Ishikawa (cell line): ENCODE results near the gene ZNF789.

ENCODE experiments used
- CEBPB ChIP-seq: IDR thresholded peaks from 2 replicates; pipeline ENCODE4 v1.6.1; 2012
- CREB1 ChIP-seq: IDR thresholded peaks from 2 replicates; pipeline ENCODE4 v1.6.1; 2012; ENCODE audit warnings: low read depth
- EP300 ChIP-seq: IDR thresholded peaks from 2 replicates; pipeline ENCODE4 v1.6.1; 2012; ENCODE audit warnings: borderline replicate concordance
- TF ChIP-seq, protein P1 (sequence below): IDR thresholded peaks from 2 replicates; pipeline ENCODE4 v1.6.1; 2012; ENCODE audit warnings: low read depth, mild to moderate bottlenecking
- TF ChIP-seq, protein P2 (sequence below): IDR thresholded peaks from 2 replicates; pipeline ENCODE4 v1.6.1; 2012

DNA sequence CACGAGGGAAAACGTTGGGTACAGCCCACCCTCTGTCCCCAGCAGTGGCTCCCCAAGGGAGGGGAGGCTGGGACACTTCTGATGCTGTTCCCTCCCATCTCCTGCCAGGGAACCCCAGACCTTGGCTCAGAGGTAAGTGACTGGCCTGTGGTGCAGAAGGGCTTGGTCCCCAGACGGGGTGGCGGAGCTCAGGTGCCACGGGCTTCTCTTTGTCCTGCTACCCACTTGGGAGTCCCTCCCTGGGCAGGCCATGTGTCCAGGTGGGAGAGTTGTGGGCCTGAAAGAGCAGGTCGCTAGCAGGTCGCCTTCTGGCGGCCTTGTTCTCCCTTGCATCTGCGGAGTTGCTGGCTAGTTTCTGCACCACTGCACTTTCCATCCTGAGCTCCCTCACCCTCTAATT is 16.8 kb upstream of the ZNF789 start:
- TF ChIP-seq, protein P1, sequence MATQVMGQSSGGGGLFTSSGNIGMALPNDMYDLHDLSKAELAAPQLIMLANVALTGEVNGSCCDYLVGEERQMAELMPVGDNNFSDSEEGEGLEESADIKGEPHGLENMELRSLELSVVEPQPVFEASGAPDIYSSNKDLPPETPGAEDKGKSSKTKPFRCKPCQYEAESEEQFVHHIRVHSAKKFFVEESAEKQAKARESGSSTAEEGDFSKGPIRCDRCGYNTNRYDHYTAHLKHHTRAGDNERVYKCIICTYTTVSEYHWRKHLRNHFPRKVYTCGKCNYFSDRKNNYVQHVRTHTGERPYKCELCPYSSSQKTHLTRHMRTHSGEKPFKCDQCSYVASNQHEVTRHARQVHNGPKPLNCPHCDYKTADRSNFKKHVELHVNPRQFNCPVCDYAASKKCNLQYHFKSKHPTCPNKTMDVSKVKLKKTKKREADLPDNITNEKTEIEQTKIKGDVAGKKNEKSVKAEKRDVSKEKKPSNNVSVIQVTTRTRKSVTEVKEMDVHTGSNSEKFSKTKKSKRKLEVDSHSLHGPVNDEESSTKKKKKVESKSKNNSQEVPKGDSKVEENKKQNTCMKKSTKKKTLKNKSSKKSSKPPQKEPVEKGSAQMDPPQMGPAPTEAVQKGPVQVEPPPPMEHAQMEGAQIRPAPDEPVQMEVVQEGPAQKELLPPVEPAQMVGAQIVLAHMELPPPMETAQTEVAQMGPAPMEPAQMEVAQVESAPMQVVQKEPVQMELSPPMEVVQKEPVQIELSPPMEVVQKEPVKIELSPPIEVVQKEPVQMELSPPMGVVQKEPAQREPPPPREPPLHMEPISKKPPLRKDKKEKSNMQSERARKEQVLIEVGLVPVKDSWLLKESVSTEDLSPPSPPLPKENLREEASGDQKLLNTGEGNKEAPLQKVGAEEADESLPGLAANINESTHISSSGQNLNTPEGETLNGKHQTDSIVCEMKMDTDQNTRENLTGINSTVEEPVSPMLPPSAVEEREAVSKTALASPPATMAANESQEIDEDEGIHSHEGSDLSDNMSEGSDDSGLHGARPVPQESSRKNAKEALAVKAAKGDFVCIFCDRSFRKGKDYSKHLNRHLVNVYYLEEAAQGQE: no peak
- no peak for TF ChIP-seq EP300
- no peak for TF ChIP-seq CEBPB
- TF ChIP-seq CREB1: no peak
- TF ChIP-seq, protein P2, sequence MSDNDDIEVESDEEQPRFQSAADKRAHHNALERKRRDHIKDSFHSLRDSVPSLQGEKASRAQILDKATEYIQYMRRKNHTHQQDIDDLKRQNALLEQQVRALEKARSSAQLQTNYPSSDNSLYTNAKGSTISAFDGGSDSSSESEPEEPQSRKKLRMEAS: no peak
